ENCODE results near the gene KPNA2.

Gene KPNA2

GRCh38 chr17:68035523-68036303 lies at the start of gene KPNA2:
Gene KPNA2 (plus strand): TSS chr17:68035735. CDS start chr17:68037133, 1,398 bp downstream.
- peak within 1 kb of the TSS; percentile 91 for H3K4me3 ChIP-seq (ENCODE audit: low read length)
- no peak for TF ChIP-seq ZNF274 (IDR thresholded peaks at IDR 0.05; ENCODE audit: low read depth, low read length)

GRCh38 chr17:67990909-67991308 lies 44.6 kb upstream of the KPNA2 start:
- H3K4me3 ChIP-seq (ENCODE audit: low read length): no peak overlapping the region
- no peak for TF ChIP-seq ZNF274 (IDR thresholded peaks at IDR 0.05; ENCODE audit: low read depth, low read length)

- peak overlapping the region; percentile 81 for H3K4me3 ChIP-seq (ENCODE audit: low read length)
- no peak for TF ChIP-seq ZNF274 (IDR thresholded peaks at IDR 0.05; ENCODE audit: low read depth, low read length)
These were observed 42.9 kb upstream of the KPNA2 start for GRCh38 chr17:67992548-67993152.

- peak overlapping the region; percentile 81 for H3K4me3 ChIP-seq (ENCODE audit: low read length)
- no peak for TF ChIP-seq ZNF274 (IDR thresholded peaks at IDR 0.05; ENCODE audit: low read depth, low read length)
These were observed 42.2 kb upstream of the KPNA2 start for GRCh38 chr17:67993153-67993997.

GRCh38 chr17:67993998-67994361 lies 41.6 kb upstream of the KPNA2 start:
- TF ChIP-seq ZNF274 (IDR thresholded peaks at IDR 0.05; ENCODE audit: low read depth, low read length): no peak
- H3K4me3 ChIP-seq (ENCODE audit: low read length): peak overlapping the region; percentile 73

- peak overlapping the region; percentile 20 for H3K4me3 ChIP-seq (ENCODE audit: low read length)
- TF ChIP-seq ZNF274 (IDR thresholded peaks at IDR 0.05; ENCODE audit: low read depth, low read length): no peak
These were observed 40.5 kb upstream of the KPNA2 start for GRCh38 chr17:67994817-67995569.

- TF ChIP-seq ZNF274 (IDR thresholded peaks at IDR 0.05; ENCODE audit: low read depth, low read length): no peak
- H3K4me3 ChIP-seq (ENCODE audit: low read length): peak overlapping the region; percentile 20
These were observed 39.8 kb upstream of the KPNA2 start for GRCh38 chr17:67995570-67996263.

- H3K4me3 ChIP-seq (ENCODE audit: low read length): peak within 1 kb of the TSS; percentile 20
These were observed 39.0 kb upstream of the KPNA2 start, which contains the start of gene C17orf58 for GRCh38 chr17:67996301-67997171. Gene C17orf58 (minus strand): TSS chr17:67996469. CDS start chr17:67996198, 271 bp downstream.

- TF ChIP-seq ZNF274 (IDR thresholded peaks at IDR 0.05; ENCODE audit: low read depth, low read length): no peak
These were observed 37.1 kb upstream of the KPNA2 start for GRCh38 chr17:67998466-67998865.

GRCh38 chr17:67999291-67999911 lies 36.1 kb upstream of the KPNA2 start:
- TF ChIP-seq ZNF274 (IDR thresholded peaks at IDR 0.05; ENCODE audit: low read depth, low read length): no peak
- H3K4me3 ChIP-seq (ENCODE audit: low read length): no peak overlapping the region

More at GRCh38 chr17:67998466-67998865, 37.1 kb upstream of the KPNA2 start:
- H3K4me3 ChIP-seq (ENCODE audit: low read length): no peak overlapping the region

- TF ChIP-seq ZNF274 (IDR thresholded peaks at IDR 0.05; ENCODE audit: low read depth, low read length): no peak
- no peak overlapping the region for H3K4me3 ChIP-seq (ENCODE audit: low read length)
These were observed 31.3 kb upstream of the KPNA2 start for GRCh38 chr17:68004201-68004600.

- TF ChIP-seq ZNF274 (IDR thresholded peaks at IDR 0.05; ENCODE audit: low read depth, low read length): no peak
- no peak overlapping the region for H3K4me3 ChIP-seq (ENCODE audit: low read length)
These were observed 28.7 kb upstream of the KPNA2 start for GRCh38 chr17:68006797-68007196.
